ENCODE results near the gene CRTAC1. TPM values are rescaled to one million over a fixed set of nuclear protein-coding genes. Genes with fewer than 3 reads are reported as not detected.

The CRTAC1 gene
- total RNA-seq, 1 experiment from 2014 or later, result 0.46 TPM

GRCh38 chr10:97920865-97921264, 109.6 kb downstream of the CRTAC1 start:
- no peak overlapping the region for H2AK5ac ChIP-seq (ENCODE audit: insufficient read length, low read length)
- no peak overlapping the region for H3K4ac ChIP-seq (ENCODE audit: low read depth, low read length)
- no peak overlapping the region for H3K27ac ChIP-seq (ENCODE audit: insufficient read length, low read depth, low read length)
- H4K5ac ChIP-seq (ENCODE audit: insufficient read length, low read depth, low read length), result no peak overlapping the region
- peaks cover 0 to 7% of the 10 kb centered on the region in 2 experiments; a peak in 2 of 4 replicates for H3K4me1 Mint-ChIP-seq
- H2BK120ac ChIP-seq (ENCODE audit: low read depth, low read length, poor library complexity, severe bottlenecking), result no peak overlapping the region
- no peak overlapping the region for H3K23ac ChIP-seq (ENCODE audit: insufficient read length, low read depth, low read length)
- H3K4me3 Mint-ChIP-seq, result no peak overlapping the region
- no peaks in the 10 kb centered on the region; a peak in 1 of 5 replicates for H3K9me3 Mint-ChIP-seq
- H4K91ac ChIP-seq (ENCODE audit: insufficient read length, low read depth, low read length), result no peak overlapping the region
- no peak overlapping the region for H3K4me2 ChIP-seq (ENCODE audit: insufficient read depth, insufficient read length, low read length)
- H3K27me3 ChIP-seq (ENCODE audit: insufficient read depth, low read length), result no peaks in the 10 kb centered on the region
- no peak overlapping the region for H3K9ac ChIP-seq (ENCODE audit: extremely low read depth, insufficient read length, low read length)
- H3K36me3 Mint-ChIP-seq (ENCODE audit: insufficient read depth in 1 of 3, low read depth in 3 of 3), result no peaks in the 10 kb centered on the region
- no peaks in the 10 kb centered on the region for H4K20me1 ChIP-seq (ENCODE audit: control insufficient read depth, insufficient read depth, insufficient read length)
- peaks cover 46% of the 10 kb centered on the region for H3K27me3 Mint-ChIP-seq (ENCODE audit: low read depth)
- no peak overlapping the region for H2AFZ ChIP-seq (ENCODE audit: low read length)
- H3K79me1 ChIP-seq (ENCODE audit: insufficient read depth, low read depth, low read length, poor library complexity, severe bottlenecking), result no peaks in the 10 kb centered on the region
- H3K79me2 ChIP-seq (ENCODE audit: insufficient read depth, low read length), result no peaks in the 10 kb centered on the region
- H2BK12ac ChIP-seq (ENCODE audit: insufficient read length, low read depth, low read length), result no peak overlapping the region
- H4K8ac ChIP-seq (replicated peaks; ENCODE audit: insufficient read length, low read depth, low read length), result no peak overlapping the region
- no peak overlapping the region for H3T11ph ChIP-seq (ENCODE audit: low read length)
- H3K27ac Mint-ChIP-seq, result no peak overlapping the region
- WGBS (ENCODE audit: extremely low coverage, insufficient read length, low lambda C conversion rate), result no CpG with 5 or more reads among the region's 4 CpGs
- H3K14ac ChIP-seq (ENCODE audit: insufficient read depth, low read length), result no peak overlapping the region
- no peaks in the 10 kb centered on the region for H3K9me3 ChIP-seq (ENCODE audit: control insufficient read depth, low read depth, low read length)
- no peak overlapping the region for H3K18ac ChIP-seq (ENCODE audit: insufficient read length, low read depth, low read length)
- H2BK20ac ChIP-seq (ENCODE audit: low read depth, low read length, poor library complexity, severe bottlenecking), result no peak overlapping the region
- H3K56ac ChIP-seq (ENCODE audit: insufficient read length, low read depth, low read length), result no peak overlapping the region
- DNase-seq, result no peak
- no peak overlapping the region for H2BK15ac ChIP-seq (ENCODE audit: low read depth, low read length)
- H2BK5ac ChIP-seq (ENCODE audit: insufficient read length, low read length), result no peak overlapping the region
- H3K23me2 ChIP-seq (ENCODE audit: insufficient read length, low read depth, low read length, poor library complexity, severe bottlenecking), result peaks cover 2% of the 10 kb centered on the region
- no peaks in the 10 kb centered on the region for H3K4me1 ChIP-seq (ENCODE audit: insufficient read depth, low read length)
- TF ChIP-seq CTCF (conservative IDR thresholded peaks at IDR 0.05), result no peak

Data from H9 (cell line).